ENCODE results near the gene PIR. TPM values are rescaled to one million over a fixed set of nuclear protein-coding genes. Genes with fewer than 3 reads are reported as not detected.

Gene PIR
- polyA plus RNA-seq, 1 donor from 2014 or later, result 0.81 TPM

DNA sequence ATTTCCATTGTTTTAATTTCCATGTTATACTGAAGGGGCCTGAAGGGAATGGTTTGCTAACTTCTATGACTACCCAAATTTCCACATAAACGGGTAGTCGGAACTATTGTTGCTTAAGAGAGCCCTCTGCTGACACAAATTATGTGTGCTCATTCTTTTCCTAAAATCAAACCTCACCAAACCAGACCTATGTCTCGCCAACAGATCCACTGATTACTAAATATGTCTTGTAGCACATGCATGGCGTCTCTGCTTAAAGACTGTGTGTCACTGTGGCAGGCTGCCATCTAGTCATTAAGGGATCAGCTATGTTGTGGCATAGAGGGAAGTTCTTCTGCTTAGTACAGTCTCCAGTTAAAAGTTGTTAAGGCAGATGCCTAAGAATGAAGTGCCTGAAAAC is 25.1 kb downstream of the PIR start:
- no peaks in the 10 kb centered on the region for H3F3A ChIP-seq (ENCODE audit: insufficient read depth, low read length, poor library complexity, severe bottlenecking)
- H3K27me3 ChIP-seq (ENCODE audit: insufficient read depth, low read depth, low read length), result no peaks in the 10 kb centered on the region
- TF ChIP-seq RAD21 (conservative IDR thresholded peaks at IDR 0.05) (peak; percentile 59), POLR2AphosphoS5 (IDR thresholded peaks at IDR 0.05) (no peak), SMC3 (conservative IDR thresholded peaks at IDR 0.05; ENCODE audit: poor library complexity) (peak; percentile 69), TAF1 (IDR thresholded peaks at IDR 0.05; ENCODE audit: low read depth) (no peak)
- TF ChIP-seq, protein P1, sequence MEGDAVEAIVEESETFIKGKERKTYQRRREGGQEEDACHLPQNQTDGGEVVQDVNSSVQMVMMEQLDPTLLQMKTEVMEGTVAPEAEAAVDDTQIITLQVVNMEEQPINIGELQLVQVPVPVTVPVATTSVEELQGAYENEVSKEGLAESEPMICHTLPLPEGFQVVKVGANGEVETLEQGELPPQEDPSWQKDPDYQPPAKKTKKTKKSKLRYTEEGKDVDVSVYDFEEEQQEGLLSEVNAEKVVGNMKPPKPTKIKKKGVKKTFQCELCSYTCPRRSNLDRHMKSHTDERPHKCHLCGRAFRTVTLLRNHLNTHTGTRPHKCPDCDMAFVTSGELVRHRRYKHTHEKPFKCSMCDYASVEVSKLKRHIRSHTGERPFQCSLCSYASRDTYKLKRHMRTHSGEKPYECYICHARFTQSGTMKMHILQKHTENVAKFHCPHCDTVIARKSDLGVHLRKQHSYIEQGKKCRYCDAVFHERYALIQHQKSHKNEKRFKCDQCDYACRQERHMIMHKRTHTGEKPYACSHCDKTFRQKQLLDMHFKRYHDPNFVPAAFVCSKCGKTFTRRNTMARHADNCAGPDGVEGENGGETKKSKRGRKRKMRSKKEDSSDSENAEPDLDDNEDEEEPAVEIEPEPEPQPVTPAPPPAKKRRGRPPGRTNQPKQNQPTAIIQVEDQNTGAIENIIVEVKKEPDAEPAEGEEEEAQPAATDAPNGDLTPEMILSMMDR (IDR thresholded peaks at IDR 0.05; ENCODE audit: poor library complexity, severe bottlenecking), result peak; percentile 54
- H3K4me2 ChIP-seq (ENCODE audit: low read length), result no peak overlapping the region
- H4K20me1 ChIP-seq (ENCODE audit: insufficient read depth), result no peaks in the 10 kb centered on the region
- no peak overlapping the region for H3K27ac ChIP-seq (ENCODE audit: low read length)
- no peaks in the 10 kb centered on the region for H3K9me2 ChIP-seq (ENCODE audit: insufficient read depth, low read length)
- no peak overlapping the region for H3K4me3 ChIP-seq (ENCODE audit: low read length)
- no peaks in the 10 kb centered on the region for H3K9me3 ChIP-seq (ENCODE audit: low read length)
- no peaks in the 10 kb centered on the region for H3K79me2 ChIP-seq (replicated peaks; ENCODE audit: insufficient read depth, low read length)
- no peaks in the 10 kb centered on the region for H3K36me3 ChIP-seq (ENCODE audit: insufficient read depth, low read length)
- H3K9ac ChIP-seq (ENCODE audit: low read length), result no peak overlapping the region
- H2AFZ ChIP-seq (ENCODE audit: low read depth, low read length), result no peak overlapping the region

DNA sequence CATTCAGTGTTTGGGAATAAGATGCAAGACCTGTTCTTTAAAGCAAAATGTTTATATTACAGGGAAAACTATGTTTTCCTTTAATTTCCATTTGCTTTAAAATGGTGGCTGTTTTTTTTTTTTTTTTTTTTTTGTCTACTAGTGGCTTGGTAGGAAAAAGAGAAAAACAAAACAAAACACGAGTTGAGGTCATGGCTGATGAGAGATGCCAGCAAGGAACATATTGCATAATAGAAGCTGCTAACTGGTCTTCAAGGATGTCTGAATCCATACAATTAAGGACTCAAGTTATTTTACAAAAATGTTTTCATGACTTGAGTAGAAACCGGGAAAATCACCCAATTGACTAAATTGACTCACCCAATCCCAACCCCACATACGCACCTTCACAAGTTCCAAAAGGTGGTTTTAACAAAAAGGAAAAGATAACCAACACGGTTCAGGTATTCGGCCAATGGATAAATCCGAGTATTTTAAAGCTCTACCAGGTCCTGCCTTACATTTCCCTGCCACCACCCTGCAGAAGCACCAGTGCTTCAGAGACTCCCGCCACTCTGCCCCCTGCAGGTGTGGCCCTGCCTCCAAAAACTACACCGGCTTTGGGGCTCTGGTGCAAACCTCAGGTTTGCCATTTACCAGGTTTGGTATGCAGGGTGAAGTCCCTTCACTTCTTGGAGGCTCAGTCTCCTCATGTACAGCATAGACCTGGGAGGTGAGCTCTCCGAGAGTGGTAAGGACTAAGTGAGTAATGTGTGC is 27.1 kb downstream of the PIR start:
- Histone ChIP-seq H3K9me2 (ENCODE audit: insufficient read depth, low read length) (no peaks in the 10 kb centered on the region), H3K4me3 (ENCODE audit: low read length) (no peak overlapping the region), H3K36me3 (ENCODE audit: insufficient read depth, low read length) (no peaks in the 10 kb centered on the region), H2AFZ (ENCODE audit: low read depth, low read length) (no peak overlapping the region), H3K9ac (ENCODE audit: low read length) (no peak overlapping the region), H3F3A (ENCODE audit: insufficient read depth, low read length, poor library complexity, severe bottlenecking) (no peaks in the 10 kb centered on the region), H4K20me1 (ENCODE audit: insufficient read depth) (no peaks in the 10 kb centered on the region), H3K9me3 (ENCODE audit: low read length) (no peaks in the 10 kb centered on the region), H3K27ac (ENCODE audit: low read length) (no peak overlapping the region), H3K4me2 (ENCODE audit: low read length) (no peak overlapping the region), H3K27me3 (ENCODE audit: insufficient read depth, low read depth, low read length) (no peaks in the 10 kb centered on the region), H3K79me2 (replicated peaks; ENCODE audit: insufficient read depth, low read length) (no peaks in the 10 kb centered on the region)
- TF ChIP-seq TAF1 (IDR thresholded peaks at IDR 0.05; ENCODE audit: low read depth) (no peak), EP300 (conservative IDR thresholded peaks at IDR 0.05; ENCODE audit: poor library complexity, severe bottlenecking) (no peak), SMC3 (conservative IDR thresholded peaks at IDR 0.05; ENCODE audit: poor library complexity) (no peak), MXI1 (conservative IDR thresholded peaks at IDR 0.05; ENCODE audit: poor library complexity, severe bottlenecking) (no peak), POLR2AphosphoS5 (IDR thresholded peaks at IDR 0.05) (no peak), RAD21 (conservative IDR thresholded peaks at IDR 0.05) (no peak), EZH2 (IDR thresholded peaks at IDR 0.05; ENCODE audit: borderline replicate concordance, insufficient read depth, low read length, poor library complexity, severe bottlenecking) (no peak)
- TF ChIP-seq, protein P1 (IDR thresholded peaks at IDR 0.05; ENCODE audit: poor library complexity, severe bottlenecking), result no peak
- TF ChIP-seq, protein P2, sequence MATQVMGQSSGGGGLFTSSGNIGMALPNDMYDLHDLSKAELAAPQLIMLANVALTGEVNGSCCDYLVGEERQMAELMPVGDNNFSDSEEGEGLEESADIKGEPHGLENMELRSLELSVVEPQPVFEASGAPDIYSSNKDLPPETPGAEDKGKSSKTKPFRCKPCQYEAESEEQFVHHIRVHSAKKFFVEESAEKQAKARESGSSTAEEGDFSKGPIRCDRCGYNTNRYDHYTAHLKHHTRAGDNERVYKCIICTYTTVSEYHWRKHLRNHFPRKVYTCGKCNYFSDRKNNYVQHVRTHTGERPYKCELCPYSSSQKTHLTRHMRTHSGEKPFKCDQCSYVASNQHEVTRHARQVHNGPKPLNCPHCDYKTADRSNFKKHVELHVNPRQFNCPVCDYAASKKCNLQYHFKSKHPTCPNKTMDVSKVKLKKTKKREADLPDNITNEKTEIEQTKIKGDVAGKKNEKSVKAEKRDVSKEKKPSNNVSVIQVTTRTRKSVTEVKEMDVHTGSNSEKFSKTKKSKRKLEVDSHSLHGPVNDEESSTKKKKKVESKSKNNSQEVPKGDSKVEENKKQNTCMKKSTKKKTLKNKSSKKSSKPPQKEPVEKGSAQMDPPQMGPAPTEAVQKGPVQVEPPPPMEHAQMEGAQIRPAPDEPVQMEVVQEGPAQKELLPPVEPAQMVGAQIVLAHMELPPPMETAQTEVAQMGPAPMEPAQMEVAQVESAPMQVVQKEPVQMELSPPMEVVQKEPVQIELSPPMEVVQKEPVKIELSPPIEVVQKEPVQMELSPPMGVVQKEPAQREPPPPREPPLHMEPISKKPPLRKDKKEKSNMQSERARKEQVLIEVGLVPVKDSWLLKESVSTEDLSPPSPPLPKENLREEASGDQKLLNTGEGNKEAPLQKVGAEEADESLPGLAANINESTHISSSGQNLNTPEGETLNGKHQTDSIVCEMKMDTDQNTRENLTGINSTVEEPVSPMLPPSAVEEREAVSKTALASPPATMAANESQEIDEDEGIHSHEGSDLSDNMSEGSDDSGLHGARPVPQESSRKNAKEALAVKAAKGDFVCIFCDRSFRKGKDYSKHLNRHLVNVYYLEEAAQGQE (IDR thresholded peaks at IDR 0.05; ENCODE audit: borderline replicate concordance), result no peak

All from neural cell (in vitro differentiated cells).